Activated naive CD8-positive, alpha-beta T cell treated with anti-CD3 and anti-CD28 coated beads for 36 hours (primary cell): Measurements from ENCODE around the gene ARHGEF35. TPM values are rescaled to one million over a fixed set of nuclear protein-coding genes. Genes with fewer than 3 reads are reported as not detected.

Source experiments
- DNase-seq: peaks from one replicate; pipeline ENCODE4 v3.0.0; 2021
- H3K27ac Mint-ChIP-seq: one replicate; pipeline ENCODE4 v1.8.0; 2022; ENCODE audit warnings: mild to moderate bottlenecking, moderate library complexity, mixed read lengths
- H3K27me3 Mint-ChIP-seq: one replicate; pipeline ENCODE4 v1.8.0; 2022; ENCODE audit warnings: mild to moderate bottlenecking, mixed read lengths
- H3K36me3 Mint-ChIP-seq: one replicate; pipeline ENCODE4 v1.8.0; 2021; ENCODE audit warnings: mild to moderate bottlenecking, mixed read lengths
- H3K4me1 Mint-ChIP-seq: one replicate; pipeline ENCODE4 v1.8.0; 2021; ENCODE audit warnings: mixed read lengths
- H3K4me3 Mint-ChIP-seq: one replicate; pipeline ENCODE4 v1.8.0; 2022; ENCODE audit warnings: mild to moderate bottlenecking, moderate library complexity, mixed read lengths
- H3K9me3 Mint-ChIP-seq: one replicate; pipeline ENCODE4 v1.8.0; 2022; ENCODE audit warnings: mixed read lengths
- total RNA-seq, 2 experiments: library from RNA; stranded (reverse); gene quantifications; one replicate each; pipeline ENCODE4 v1.2.3, GENCODE V29; 2021

Gene ARHGEF35
- total RNA-seq, 2 experiments from 2014 or later = 6.7 to 6.8 TPM

DNA sequence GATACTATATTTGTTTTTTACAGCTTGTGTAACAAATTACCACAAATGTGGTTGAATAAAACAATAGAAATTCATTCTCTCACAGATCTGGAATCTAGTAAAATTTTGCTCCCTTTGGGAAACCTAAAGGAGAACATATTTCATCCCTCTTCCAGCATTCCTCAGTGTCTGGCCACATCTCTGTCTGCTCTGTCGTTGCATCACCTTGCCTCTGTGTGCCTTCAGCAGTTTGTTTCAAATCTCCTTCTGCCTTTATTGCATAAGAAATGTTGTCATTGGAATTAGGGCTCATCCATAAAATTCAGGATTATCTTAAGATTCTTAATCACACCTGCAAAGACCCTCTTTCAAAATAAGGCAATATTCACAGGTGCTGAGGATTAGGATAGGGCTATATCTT is 58.1 kb downstream of the ARHGEF35 start:
- H3K27me3 Mint-ChIP-seq = peaks cover 4% of the 10 kb centered on the region
- no peaks in the 10 kb centered on the region for H3K4me1 Mint-ChIP-seq
- H3K36me3 Mint-ChIP-seq = no peaks in the 10 kb centered on the region
- DNase-seq = no peak
- H3K27ac Mint-ChIP-seq = no peak overlapping the region
- peaks cover 1% of the 10 kb centered on the region for H3K9me3 Mint-ChIP-seq
- no peak overlapping the region for H3K4me3 Mint-ChIP-seq

Other genes with a start within 250 kb of the ARHGEF35 start
- gene OR2F1, start 241.0 kb downstream of the ARHGEF35 start, total RNA-seq = not detected
- not detected for gene OR6B1, start 195.5 kb downstream of the ARHGEF35 start, total RNA-seq
- not detected for gene OR2A5, start 146.9 kb downstream of the ARHGEF35 start, total RNA-seq
- gene OR2A25, start 126.0 kb downstream of the ARHGEF35 start, total RNA-seq = not detected
- gene OR2A12, start 109.6 kb downstream of the ARHGEF35 start, total RNA-seq = not detected
- not detected for gene OR2A2, start 86.2 kb downstream of the ARHGEF35 start, total RNA-seq
- gene OR2A14, start 72.7 kb downstream of the ARHGEF35 start, total RNA-seq = not detected
- 1 to 10 TPM in 1 of 2 experiments, under 1 TPM in 1; 0.90 to 1.8 TPM for gene CTAGE4, start 12.4 kb downstream of the ARHGEF35 start, total RNA-seq
- gene OR2A42, start 43.8 kb upstream of the ARHGEF35 start, total RNA-seq = not detected
- 1 to 10 TPM; 1.3 to 1.4 TPM for gene OR2A7, start 69.0 kb upstream of the ARHGEF35 start, total RNA-seq
- gene CTAGE8, start 73.5 kb upstream of the ARHGEF35 start, total RNA-seq = 1 to 10 TPM in 1 of 2 experiments, not detected in 1; 1.9 TPM
- not detected for gene OR2A1, start 116.6 kb upstream of the ARHGEF35 start, total RNA-seq
- 10 to 100 TPM; 10.9 to 13.3 TPM for gene ARHGEF5, start 159.6 kb upstream of the ARHGEF35 start, total RNA-seq
- not detected for gene NOBOX, start 207.9 kb upstream of the ARHGEF35 start, total RNA-seq